ENCODE data around the gene ATP1A3. TPM values are rescaled to one million over a fixed set of nuclear protein-coding genes. Genes with fewer than 3 reads are reported as not detected.

The ATP1A3 gene
- total RNA-seq, 4 donors from 2014 or later = not detected

- TF ChIP-seq, protein P1, sequence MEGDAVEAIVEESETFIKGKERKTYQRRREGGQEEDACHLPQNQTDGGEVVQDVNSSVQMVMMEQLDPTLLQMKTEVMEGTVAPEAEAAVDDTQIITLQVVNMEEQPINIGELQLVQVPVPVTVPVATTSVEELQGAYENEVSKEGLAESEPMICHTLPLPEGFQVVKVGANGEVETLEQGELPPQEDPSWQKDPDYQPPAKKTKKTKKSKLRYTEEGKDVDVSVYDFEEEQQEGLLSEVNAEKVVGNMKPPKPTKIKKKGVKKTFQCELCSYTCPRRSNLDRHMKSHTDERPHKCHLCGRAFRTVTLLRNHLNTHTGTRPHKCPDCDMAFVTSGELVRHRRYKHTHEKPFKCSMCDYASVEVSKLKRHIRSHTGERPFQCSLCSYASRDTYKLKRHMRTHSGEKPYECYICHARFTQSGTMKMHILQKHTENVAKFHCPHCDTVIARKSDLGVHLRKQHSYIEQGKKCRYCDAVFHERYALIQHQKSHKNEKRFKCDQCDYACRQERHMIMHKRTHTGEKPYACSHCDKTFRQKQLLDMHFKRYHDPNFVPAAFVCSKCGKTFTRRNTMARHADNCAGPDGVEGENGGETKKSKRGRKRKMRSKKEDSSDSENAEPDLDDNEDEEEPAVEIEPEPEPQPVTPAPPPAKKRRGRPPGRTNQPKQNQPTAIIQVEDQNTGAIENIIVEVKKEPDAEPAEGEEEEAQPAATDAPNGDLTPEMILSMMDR (IDR thresholded peaks at IDR 0.05; ENCODE audit: low read depth) = no peak
Measured at GRCh38 chr19:41930926-41931592, 63.0 kb downstream of the ATP1A3 start.

DNA sequence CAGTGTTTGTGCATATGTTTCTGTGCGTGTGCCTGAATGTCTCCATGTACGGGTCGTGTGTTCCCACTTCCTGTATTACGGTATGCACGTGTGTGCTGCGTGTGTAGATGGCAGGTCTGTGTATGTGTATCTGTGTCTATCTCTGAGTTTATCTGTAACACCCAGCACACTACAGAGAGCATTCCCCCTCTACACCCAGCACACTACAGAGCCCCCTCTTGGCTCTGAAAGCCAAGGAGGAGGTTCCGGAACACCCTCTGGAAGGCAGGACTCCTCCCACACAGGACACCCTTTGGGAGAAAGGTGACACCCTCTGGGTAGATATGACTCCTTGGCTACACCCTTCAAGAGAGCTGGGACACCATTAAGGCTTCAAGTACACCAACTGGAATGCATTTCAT, 63.7 kb downstream of the ATP1A3 start:
- TF ChIP-seq, protein P1 (IDR thresholded peaks at IDR 0.05; ENCODE audit: low read depth) = no peak

GRCh38 chr19:41929536-41930071, 64.4 kb downstream of the ATP1A3 start:
- TF ChIP-seq, protein P1 (IDR thresholded peaks at IDR 0.05; ENCODE audit: low read depth) = no peak

GRCh38 chr19:41928754-41929535, 65.1 kb downstream of the ATP1A3 start:
- TF ChIP-seq, protein P1 (IDR thresholded peaks at IDR 0.05; ENCODE audit: low read depth) = no peak

DNA sequence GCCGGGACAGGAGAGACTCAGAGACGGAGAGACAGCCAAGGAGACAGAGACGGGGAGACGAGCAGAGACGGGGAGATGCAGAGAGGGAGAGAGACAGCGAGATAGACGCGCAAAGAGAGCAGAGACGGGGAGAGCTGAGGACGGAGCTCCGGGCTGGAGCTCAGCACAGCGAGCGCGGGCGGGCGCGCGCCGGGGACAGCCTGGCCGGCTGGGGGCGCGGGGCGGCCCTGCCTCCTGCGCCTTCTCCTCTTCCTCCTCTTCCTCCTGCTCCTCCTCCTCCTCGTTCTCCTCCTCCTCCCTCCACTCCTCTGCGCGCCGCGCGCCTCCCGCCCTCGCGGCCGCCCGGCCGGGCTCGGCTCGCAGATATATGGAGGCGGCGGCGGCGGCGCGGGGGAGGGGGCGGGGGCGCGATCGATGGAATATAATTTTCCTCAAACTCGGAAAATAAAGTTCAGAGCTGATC, 65.8 kb downstream of the ATP1A3 start, which contains the start of gene ERFL:
Gene ERFL (minus strand): TSS at position 229 of the 463 bp plus-strand sequence. CDS start 15,530 bp downstream, outside the sequence.
- TF ChIP-seq, protein P1 (IDR thresholded peaks at IDR 0.05; ENCODE audit: low read depth) = no peak

DNA sequence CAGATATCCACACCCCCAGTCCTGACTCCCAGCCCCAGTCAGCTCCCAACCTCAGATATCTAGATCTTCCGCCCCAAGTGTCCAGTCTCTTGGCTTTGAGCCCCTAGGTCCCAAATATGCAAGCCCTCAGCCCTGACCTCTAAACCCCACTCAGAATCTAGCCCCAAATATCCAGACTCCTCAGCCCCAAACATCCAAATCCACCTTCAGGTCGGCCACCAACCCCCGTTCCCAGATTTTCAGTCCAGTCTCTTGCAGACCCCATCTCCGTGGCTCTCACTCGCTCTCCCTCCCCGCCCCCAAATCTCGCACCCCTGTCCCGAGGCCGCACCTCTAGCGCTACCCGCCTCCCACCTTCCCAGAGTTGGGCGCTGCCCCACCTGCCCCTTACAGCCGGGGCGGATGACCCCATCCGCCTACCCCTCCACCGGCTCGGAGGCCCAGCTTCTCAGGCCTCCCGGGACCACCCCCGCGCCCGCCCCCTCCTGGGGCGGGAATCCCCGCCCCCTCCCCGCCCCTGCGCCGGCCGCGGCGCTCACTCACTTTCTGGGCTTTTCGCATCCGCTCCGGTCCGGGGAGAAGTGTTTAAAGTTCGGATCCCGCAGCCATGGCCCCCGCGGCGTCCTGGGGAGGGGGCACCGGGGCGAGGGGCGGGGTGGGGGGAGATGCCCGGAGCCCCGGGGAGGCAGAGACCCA, 66.4 kb downstream of the ATP1A3 start:
- TF ChIP-seq, protein P1 (IDR thresholded peaks at IDR 0.05; ENCODE audit: low read depth) = no peak
